K562 (cell line): ENCODE results near the gene PTH1R. TPM values are rescaled to one million over a fixed set of nuclear protein-coding genes. Genes with fewer than 3 reads are reported as not detected.

Experiments
- ATAC-seq: fragments of 200-7000 bp; cut with Tn5 transposase; 3 replicates; pipeline ENCODE4 v1.9.1; 2020; ENCODE audit warnings: moderate library complexity
- BruUV-seq: library from RNA; stranded (reverse); fragments of 400-500 nt; replicated peaks from 2 replicates; lab custom pipeline; 2021; lab: Mats Ljungman, UMichigan
- CTCF ChIA-PET: fragments of 300-600 bp; formaldehyde crosslinking; extraction: SDS; loops from one replicate; lab custom pipeline; 2021; ENCODE audit warnings: low intra/inter-chr PET ratio; lab: Yijun Ruan, JAX
- POLR2A ChIA-PET: fragments of 300-600, 350-650 bp; sonication (Branson Sonifier 250); formaldehyde crosslinking; extraction: SDS; loops from one replicate; lab custom pipeline; 2021; ENCODE audit warnings: antibody characterized with exemption, inconsistent platforms; lab: Yijun Ruan, JAX
- DNase-seq, 4 experiments: peaks; one replicate each; pipeline versions ENCODE4 v3.0.0 to v3.0.0-alpha.2; 2011 to 2018; ENCODE audit warnings: low spot score in 3 of 4, mixed read lengths in 3 of 4; ENCODE audit errors: extremely low read depth in 1 of 4
- FAIRE-seq: peaks from 2 replicates; lab custom pipeline; 2011; peaks lifted over from hg19 to GRCh38; lab: Jason Lieb, UNC
- H2AFZ ChIP-seq: 2 replicates; pipeline ENCODE4 v1.6.0; 2011; ENCODE audit warnings: low read depth, low read length, control low read depth, inconsistent platforms
- H3K27ac ChIP-seq: fragments of 200-600 bp; 3 replicates; pipeline ENCODE4 v1.8.0; 2011; ENCODE audit warnings: low read depth, mild to moderate bottlenecking, control low read depth, inconsistent platforms, low read length, moderate library complexity, mixed read lengths; ENCODE audit errors: extremely low read depth
- H3K27me3 ChIP-seq, 2 experiments: fragments of 300-600 bp in 1 of 2; 2 replicates in 1 of 2; 3 replicates in 1 of 2; pipeline versions ENCODE4 v1.6.0 to v1.8.0; 2011; ENCODE audit warnings: inconsistent platforms in 2 of 2, low read length in 2 of 2, mild to moderate bottlenecking in 1 of 2, mixed read lengths in 1 of 2, moderate library complexity in 1 of 2; ENCODE audit not compliant: control insufficient read depth in 2 of 2, insufficient read depth in 2 of 2
- H3K36me3 ChIP-seq: fragments of 300-600 bp; 3 replicates; pipeline ENCODE4 v1.8.0; 2011; ENCODE audit warnings: mild to moderate bottlenecking, low read length, inconsistent platforms; ENCODE audit not compliant: control insufficient read depth, insufficient read depth
- H3K4me1 ChIP-seq, 2 experiments: fragments of 200-600 bp in 1 of 2; replicated peaks in 1 of 2; 2 replicates in 1 of 2; 3 replicates in 1 of 2; pipeline versions ENCODE4 v1.5.1 to v1.8.0; 2011; ENCODE audit warnings: inconsistent platforms in 2 of 2, low read length in 2 of 2, mild to moderate bottlenecking in 1 of 2, mixed read lengths in 1 of 2, moderate library complexity in 1 of 2; ENCODE audit not compliant: control insufficient read depth in 2 of 2, insufficient read depth in 2 of 2
- H3K4me2 ChIP-seq: 2 replicates; pipeline ENCODE4 v1.6.1; 2011; ENCODE audit warnings: low read length, control low read depth, inconsistent platforms, mixed read lengths; ENCODE audit not compliant: insufficient read depth
- H3K4me3 ChIP-seq: fragments of 200-600 bp; sonication (generic), shearing (Covaris generic); 2 replicates; pipeline ENCODE4 v1.5.1; 2016; ENCODE audit warnings: control low read depth, inconsistent platforms
- H3K79me2 ChIP-seq: fragments of 200-600 bp; 3 replicates; pipeline ENCODE4 v1.8.0; 2011; ENCODE audit warnings: low read length, inconsistent platforms; ENCODE audit not compliant: control insufficient read depth, insufficient read depth
- H3K9ac ChIP-seq, 2 experiments: 2 replicates each; pipeline versions ENCODE4 v1.6.0 to v1.6.1; 2011; ENCODE audit warnings: low read depth in 2 of 2, low read length in 2 of 2, control low read depth in 1 of 2, inconsistent platforms in 1 of 2, mild to moderate bottlenecking in 1 of 2, mixed read lengths in 1 of 2; ENCODE audit not compliant: insufficient read depth in 1 of 2
- H3K9me1 ChIP-seq: one replicate; pipeline ENCODE4 v1.6.0; 2011; ENCODE audit warnings: inconsistent platforms, mild to moderate bottlenecking, low read length, moderate library complexity; ENCODE audit not compliant: control insufficient read depth, insufficient read depth
- H3K9me3 ChIP-seq: replicated peaks from 2 replicates; pipeline ENCODE4 v1.5.1; 2011; ENCODE audit warnings: low read depth, low read length, inconsistent platforms; ENCODE audit not compliant: control insufficient read depth, insufficient read depth
- H4K20me1 ChIP-seq: replicated peaks from 2 replicates; pipeline ENCODE4 v1.6.1; 2011; ENCODE audit warnings: low read length, inconsistent platforms, mixed read lengths; ENCODE audit not compliant: control insufficient read depth, insufficient read depth
- CREB1 ChIP-seq, 2 experiments: sonication (generic) in 1 of 2; formaldehyde crosslinking in 1 of 2; IDR thresholded peaks; 2 replicates each; pipeline versions ENCODE4 v1.6.1 to v1.8.0; 2012 to 2022; ENCODE audit warnings: inconsistent platforms in 1 of 2, mild to moderate bottlenecking in 1 of 2, missing genetic modification reagents in 1 of 2, moderate library complexity in 1 of 2
- GTF2F1 ChIP-seq: IDR thresholded peaks from 2 replicates; pipeline ENCODE4 v1.6.1; 2011; ENCODE audit warnings: low read depth, low read length, improper control_type of control experiment
- HDAC3 ChIP-seq: fragments of 450-650 bp; IDR thresholded peaks from 2 replicates; pipeline ENCODE4 v1.6.1; 2018; ENCODE audit warnings: borderline replicate concordance, mild to moderate bottlenecking, moderate library complexity; ENCODE audit not compliant: partially characterized antibody
- IRF9 ChIP-seq: fragments of 450-650 bp; IDR thresholded peaks from 2 replicates; pipeline ENCODE4 v1.6.1; 2016; ENCODE audit warnings: missing biosample characterization, missing genetic modification characterization
- POLR2A ChIP-seq: fragments of 450-650 bp; conservative IDR thresholded peaks from 2 replicates; pipeline ENCODE4 v1.6.1; 2016
- ZBED1 ChIP-seq: IDR thresholded peaks from 2 replicates; pipeline ENCODE4 v1.6.1; 2014
- ZNF174 ChIP-seq: fragments of 250-450 bp; sonication (Bioruptor Pico); IDR thresholded peaks from 2 replicates; pipeline ENCODE4 v1.4.0; 2020; ENCODE audit warnings: mild to moderate bottlenecking
- ZNF263 ChIP-seq: sonication (generic); formaldehyde crosslinking; IDR thresholded peaks from 2 replicates; pipeline ENCODE4 v1.8.0; 2022; ENCODE audit warnings: mild to moderate bottlenecking, missing genetic modification reagents, borderline replicate concordance
- ZNF282 ChIP-seq: sonication (generic); formaldehyde crosslinking; IDR thresholded peaks from 2 replicates; pipeline ENCODE4 v1.8.1; 2023; ENCODE audit warnings: missing genetic modification reagents
- ZNF707 ChIP-seq: fragments of 250-450 bp; sonication (Bioruptor Pico); conservative IDR thresholded peaks from 2 replicates; pipeline ENCODE4 v1.8.0; 2022; ENCODE audit warnings: inconsistent platforms, mild to moderate bottlenecking, moderate library complexity
- WGBS: fragments of 100-300 bp; shearing (Covaris generic); methylation state at CpG from one replicate; pipeline ENCODE4 v1.1.6; 2016; ENCODE audit warnings: low coverage, mixed read lengths; ENCODE audit not compliant: insufficient coverage; ENCODE audit errors: missing lambda C conversion rate; 5-methylcytosine and 5-hydroxymethylcytosine counted together
- in situ Hi-C: fragments of 300-500 bp; cut with MboI; formaldehyde crosslinking; loops from 4 replicates; pipeline ENCODE4 v1.15.0; 2018; ENCODE audit warnings: inconsistent platforms, mixed read lengths
- intact Hi-C: fragments of 100-400 bp; cut with micrococcal nuclease; formaldehyde crosslinking; loops from 2 replicates; pipeline ENCODE4 v1.14.2; 2022
- polyA plus RNA-seq, 8 experiments: library from polyadenylated mRNA; depleted of rRNA in 4 of 8; stranded (reverse) in 5 of 8; unstranded in 3 of 8; fragments of >200 nt; fragmentation: Nextera tagmentation in 2 of 8; fragmentation: Illumina TruSeq in 1 of 8; extraction: Ambion mirVana in 2 of 8; extraction: Trizol in 1 of 8; gene quantifications; 2 replicates each; pipeline versions ENCODE4 v1.2.1 to v1.2.3, GENCODE V29; 2011 to 2014; ENCODE audit warnings: inconsistent platforms in 1 of 8, missing spikeins in 1 of 8
- total RNA-seq, 7 experiments: library from RNA; depleted of rRNA in 6 of 7; stranded (reverse); fragments of >200 nt in 6 of 7; fragmentation: Illumina TruSeq in 2 of 7; extraction: Trizol in 2 of 7; gene quantifications; 2 replicates each; pipeline versions ENCODE4 v1.2.1 to v1.2.3, GENCODE V29; 2011 to 2021; ENCODE audit warnings: low replicate concordance in 1 of 7

The PTH1R gene
- total and polyA plus RNA-seq, 9 of the 15 experiments (the other 6 are each of a cell fraction or from before 2014, with no cell fraction given): not detected

GRCh38 chr3:46846624-46847542 is 30.6 kb upstream of the PTH1R start:
- Histone ChIP-seq H4K20me1 (0 out of 2 replicates have a peak, but pooled peaks cover 3% of the 10 kb centered on the region), H3K9ac (peak overlapping the region; percentile 39 to 90; a peak in 3 of 4 replicates), H3K36me3 (no peaks in the 10 kb centered on the region), H2AFZ (peak overlapping the region; percentile 86), H3K9me1 (no peaks in the 10 kb centered on the region), H3K4me1 (peaks cover 11 to 17% of the 10 kb centered on the region in 2 experiments), H3K4me2 (peak overlapping the region; percentile 51; the same call in 1 of the 2 replicates), H3K79me2 (no peaks in the 10 kb centered on the region), H3K4me3 (no peak overlapping the region), H3K27ac (no peak overlapping the region)
- FAIRE-seq (no peak), ATAC-seq (no peak), DNase-seq (no peak)
- BruUV-seq: no TSS peak
- in situ Hi-C loops (no loop called here), intact Hi-C loops (loop anchor here (5.0 kb wide), 1 partner anchor 50 kb away; no protein-coding TSS in a partner anchor)
- ChIA-PET POLR2A (interaction anchor here (0.6 to 1.0 kb wide), 2 partner anchors 17 to 632 kb away, joined by 3 to 5 read pairs; no protein-coding TSS in a partner anchor), CTCF (interaction anchor here (1.1 kb wide), 1 partner anchor 48 kb away, joined by 3 read pairs; no protein-coding TSS in a partner anchor)
- TF ChIP-seq ZNF282 (0 out of 2 replicates have a peak, but pooled peaks have one; percentile 1), ZNF174 (CRISPR knock-in tag) (no peak)
- TF ChIP-seq, all 486 proteins: peak for 1
- H3K9me3 ChIP-seq: no peaks in the 10 kb centered on the region
- H3K27me3 ChIP-seq: peaks cover 5 to 46% of the 10 kb centered on the region in 2 experiments; a peak in 4 of 5 replicates
- WGBS: 38% methylated on average over 6 of the region's 9 CpGs

- BruUV-seq: no TSS peak
- Histone ChIP-seq H3K4me3 (no peak overlapping the region), H4K20me1 (peaks cover 3% of the 10 kb centered on the region; the same call in 1 of the 2 replicates), H3K9me1 (no peaks in the 10 kb centered on the region), H3K36me3 (no peaks in the 10 kb centered on the region), H3K27me3 (peaks cover 5 to 54% of the 10 kb centered on the region in 2 experiments; a peak in 4 of 5 replicates), H3K4me2 (no peak overlapping the region), H3K27ac (no peak overlapping the region), H3K4me1 (peaks cover 11 to 17% of the 10 kb centered on the region in 2 experiments), H2AFZ (no peak overlapping the region), H3K9ac (no peak overlapping the region), H3K79me2 (no peaks in the 10 kb centered on the region), H3K9me3 (no peaks in the 10 kb centered on the region)
- CTCF ChIA-PET: no interaction called here
- intact Hi-C loops: loop anchor here (5.0 kb wide), 1 partner anchor 50 kb away; no protein-coding TSS in a partner anchor
- no peak for FAIRE-seq
- in situ Hi-C loops: no loop called here
- no peak for DNase-seq
- no peak for ATAC-seq
- 62% methylated on average over 5 of the region's 5 CpGs for WGBS
- POLR2A ChIA-PET: interaction anchor here (1.0 kb wide), 1 partner anchor 16 kb away, joined by 5 read pairs; no protein-coding TSS in a partner anchor
- TF ChIP-seq GTF2F1 (no peak), HDAC3 (no peak), ZNF263 (CRISPR knock-in tag) (no peak), CREB1 (IDR thresholded peaks at IDR 0.05) (no peak), CREB1 (CRISPR knock-in tag; IDR thresholded peaks at IDR 0.05) (no peak), ZNF707 (CRISPR knock-in tag) (no peak), ZBED1 (no peak), POLR2A (no peak), IRF9 (no peak)
Observed at GRCh38 chr3:46847744-46848143, 29.8 kb upstream of the PTH1R start.
